Thyroid gland (tissue), 4 donors: ENCODE results near the gene GPR82. TPM values are rescaled to one million over a fixed set of nuclear protein-coding genes. Genes with fewer than 3 reads are reported as not detected.
A peak's percentile ranks its signal among the peaks of the same experiment; 100 is the strongest.

Experiments
- DNase-seq, 2 donors: peaks; one replicate each; pipeline ENCODE4 v3.0.0-alpha.2; 2019
- H3K27ac ChIP-seq, 3 donors: fragments of 200-600 bp; sonication (generic); 1 replicate in 2 of 3; 2 replicates in 1 of 3; pipeline ENCODE4 v1.5.1; 2016 to 2019; ENCODE audit warnings: mild to moderate bottlenecking in 1 of 3, moderate library complexity in 1 of 3
- H3K27me3 ChIP-seq: fragments of 200-600 bp; sonication (generic); one replicate; pipeline ENCODE4 v1.5.1; 2019
- H3K36me3 ChIP-seq, 2 donors: fragments of 200-600 bp; sonication (generic); one replicate each; pipeline ENCODE4 v1.5.1; 2016 to 2019
- H3K4me1 ChIP-seq, 2 donors: fragments of 200-600 bp; sonication (generic); one replicate each; pipeline ENCODE4 v1.5.1; 2017 to 2019
- H3K4me3 ChIP-seq, 3 donors: fragments of 200-600 bp; sonication (generic); replicated peaks in 1 of 3; 1 replicate in 2 of 3; 2 replicates in 1 of 3; pipeline ENCODE4 v1.5.1; 2016; ENCODE audit warnings: mild to moderate bottlenecking in 1 of 3
- H3K9me3 ChIP-seq: fragments of 200-600 bp; sonication (generic); one replicate; pipeline ENCODE4 v1.5.1; 2017
- POLR2A ChIP-seq, 2 donors: fragments of 450-650 bp; IDR thresholded peaks; one replicate each; pipeline ENCODE4 v1.6.1; 2017; ENCODE audit warnings: antibody characterized with exemption in 2 of 2, mild to moderate bottlenecking in 2 of 2, moderate library complexity in 1 of 2
- WGBS, 2 donors: methylation state at CpG; one replicate each; pipeline ENCODE4 v1.1.5; 2017; 5-methylcytosine and 5-hydroxymethylcytosine counted together
- intact Hi-C: fragments of 100-400 bp; cut with DNase I; formaldehyde crosslinking; loops from one replicate; pipeline ENCODE4 v1.15.1; 2023
- total RNA-seq, 4 donors: library from RNA; depleted of rRNA; stranded (reverse); fragments of >200 nt; gene quantifications; one replicate each; pipeline ENCODE4 v1.2.3, GENCODE V29; 2016
- TF ChIP-seq, protein P1 (sequence below), 6 experiments: fragments of 200-600 bp in 3 of 6; fragments of 450-650 bp in 3 of 6; sonication (generic) in 3 of 6; IDR thresholded peaks; one replicate each; pipeline ENCODE4 v1.5.1; 2016 to 2019; ENCODE audit warnings: antibody characterized with exemption in 6 of 6, mild to moderate bottlenecking in 2 of 6, inconsistent platforms in 1 of 6, moderate library complexity in 1 of 6

The GPR82 gene
- total RNA-seq, 4 donors from 2014 or later, result 0.33 to 0.40 TPM; not detected in 2

DNA sequence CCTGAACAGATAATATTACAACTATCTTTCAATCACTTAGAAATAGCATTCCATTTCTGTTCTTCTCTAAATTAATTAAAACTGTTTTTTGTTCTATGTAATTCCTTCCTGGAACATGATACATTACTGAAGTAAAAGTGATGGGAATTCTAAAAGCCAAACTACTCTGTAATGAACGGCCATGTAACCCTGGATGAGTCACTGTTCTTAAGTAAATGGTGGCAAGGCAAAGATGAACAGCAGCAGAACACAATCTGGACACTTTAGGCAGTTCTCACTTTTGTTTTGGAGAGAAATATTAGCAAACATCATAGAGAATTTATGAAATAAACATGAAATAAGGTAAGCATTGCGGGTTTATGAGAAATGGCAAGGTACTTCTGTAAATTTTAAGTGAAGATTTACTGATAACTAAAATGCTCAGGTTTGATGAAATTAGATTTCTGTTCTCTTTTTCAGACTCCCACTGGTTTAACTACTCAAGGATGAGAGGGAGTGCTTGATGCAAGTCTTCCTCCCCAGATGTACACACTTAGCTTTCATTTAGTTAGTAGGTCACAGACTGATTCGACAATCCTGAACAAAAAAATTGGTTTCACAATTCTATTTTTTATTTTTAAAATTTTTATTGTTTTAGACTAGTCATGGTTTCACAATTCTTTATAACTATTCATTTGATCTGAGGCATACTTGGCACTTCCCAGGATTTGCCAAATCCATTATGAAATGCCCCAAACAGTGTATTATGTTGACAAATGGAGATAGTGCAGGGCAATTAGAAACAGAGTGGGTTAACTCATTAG lies 964 bp upstream of the GPR82 start:
- H3K36me3 ChIP-seq, result no peaks in the 10 kb centered on the region
- H3K4me1 ChIP-seq, result no peaks in the 10 kb centered on the region
- no peaks in the 10 kb centered on the region for H3K27me3 ChIP-seq
- no peak overlapping the region for H3K4me3 ChIP-seq
- TF ChIP-seq POLR2A (IDR thresholded peaks at IDR 0.05), result no peak
- TF ChIP-seq, protein P1, sequence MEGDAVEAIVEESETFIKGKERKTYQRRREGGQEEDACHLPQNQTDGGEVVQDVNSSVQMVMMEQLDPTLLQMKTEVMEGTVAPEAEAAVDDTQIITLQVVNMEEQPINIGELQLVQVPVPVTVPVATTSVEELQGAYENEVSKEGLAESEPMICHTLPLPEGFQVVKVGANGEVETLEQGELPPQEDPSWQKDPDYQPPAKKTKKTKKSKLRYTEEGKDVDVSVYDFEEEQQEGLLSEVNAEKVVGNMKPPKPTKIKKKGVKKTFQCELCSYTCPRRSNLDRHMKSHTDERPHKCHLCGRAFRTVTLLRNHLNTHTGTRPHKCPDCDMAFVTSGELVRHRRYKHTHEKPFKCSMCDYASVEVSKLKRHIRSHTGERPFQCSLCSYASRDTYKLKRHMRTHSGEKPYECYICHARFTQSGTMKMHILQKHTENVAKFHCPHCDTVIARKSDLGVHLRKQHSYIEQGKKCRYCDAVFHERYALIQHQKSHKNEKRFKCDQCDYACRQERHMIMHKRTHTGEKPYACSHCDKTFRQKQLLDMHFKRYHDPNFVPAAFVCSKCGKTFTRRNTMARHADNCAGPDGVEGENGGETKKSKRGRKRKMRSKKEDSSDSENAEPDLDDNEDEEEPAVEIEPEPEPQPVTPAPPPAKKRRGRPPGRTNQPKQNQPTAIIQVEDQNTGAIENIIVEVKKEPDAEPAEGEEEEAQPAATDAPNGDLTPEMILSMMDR (IDR thresholded peaks at IDR 0.05), result no peak
- no peak overlapping the region for H3K27ac ChIP-seq
- H3K9me3 ChIP-seq, result no peaks in the 10 kb centered on the region
- intact Hi-C loops, result no loop called here
- no peak for DNase-seq
- 88 to 92% methylated on average over 3 of the region's 3 CpGs for WGBS, 2 donors

- no peak for DNase-seq
- intact Hi-C loops, result no loop called here
- Histone ChIP-seq H3K4me1 (no peaks in the 10 kb centered on the region), H3K4me3 (no peak overlapping the region), H3K27me3 (no peaks in the 10 kb centered on the region), H3K36me3 (no peaks in the 10 kb centered on the region), H3K9me3 (no peaks in the 10 kb centered on the region), H3K27ac (no peak overlapping the region)
- WGBS, 2 donors, result 87 to 94% methylated on average over 3 of the region's 3 CpGs
- no peak for TF ChIP-seq POLR2A (IDR thresholded peaks at IDR 0.05)
- TF ChIP-seq, protein P1 (IDR thresholded peaks at IDR 0.05), result no peak
Measured at GRCh38 chrX:41728125-41728524, 4.1 kb downstream of the GPR82 start.

GRCh38 chrX:41730081-41730480 lies 6.1 kb downstream of the GPR82 start:
- Histone ChIP-seq H3K36me3 (no peaks in the 10 kb centered on the region), H3K4me1 (peaks cover 0 to 13% of the 10 kb centered on the region in 2 donors), H3K4me3 (no peak overlapping the region), H3K9me3 (no peaks in the 10 kb centered on the region), H3K27me3 (no peaks in the 10 kb centered on the region), H3K27ac (no peak overlapping the region)
- TF ChIP-seq, protein P1 (IDR thresholded peaks at IDR 0.05), result no peak
- TF ChIP-seq POLR2A (IDR thresholded peaks at IDR 0.05), result no peak
- 24 to 41% methylated on average over 2 of the region's 2 CpGs for WGBS, 2 donors
- DNase-seq, result no peak
- intact Hi-C loops, result no loop called here

DNA sequence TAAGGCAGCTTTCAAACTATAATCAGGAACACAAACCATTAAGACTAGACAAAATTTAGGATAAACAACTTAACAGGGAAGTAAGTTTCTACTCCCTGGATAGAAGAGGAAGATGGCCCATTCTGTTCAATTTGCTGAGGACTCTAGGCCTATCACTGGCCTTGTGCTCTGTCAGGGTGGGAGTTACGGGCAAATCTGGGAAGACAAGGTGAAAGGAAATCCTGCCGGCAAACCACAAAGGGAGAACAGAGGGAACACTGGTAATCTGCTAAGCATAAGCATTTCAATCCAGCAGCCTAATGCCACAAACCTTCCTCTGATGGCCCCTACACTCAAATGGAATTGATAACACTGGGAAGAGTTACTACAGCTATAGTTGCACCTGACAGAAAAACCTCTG lies 8.3 kb downstream of the GPR82 start:
- Histone ChIP-seq H3K4me1 (peaks cover 0 to 13% of the 10 kb centered on the region in 2 donors), H3K27ac (no peak overlapping the region), H3K36me3 (no peaks in the 10 kb centered on the region), H3K9me3 (no peaks in the 10 kb centered on the region), H3K27me3 (no peaks in the 10 kb centered on the region), H3K4me3 (no peak overlapping the region)
- DNase-seq, result no peak
- intact Hi-C loops, result no loop called here
- 77 to 90% methylated on average over 2 of the region's 2 CpGs for WGBS, 2 donors
- TF ChIP-seq, protein P1 (IDR thresholded peaks at IDR 0.05), result no peak
- TF ChIP-seq POLR2A (IDR thresholded peaks at IDR 0.05), result no peak

GRCh38 chrX:41733939-41734338 lies 10.0 kb downstream of the GPR82 start:
- H3K4me1 ChIP-seq, result peaks cover 0 to 13% of the 10 kb centered on the region in 2 donors
- H3K9me3 ChIP-seq, result no peaks in the 10 kb centered on the region
- 44 to 53% methylated on average over 1 of the region's 1 CpG for WGBS, 2 donors
- intact Hi-C loops, result no loop called here
- no peak overlapping the region for H3K27ac ChIP-seq
- H3K27me3 ChIP-seq, result no peaks in the 10 kb centered on the region
- no peak for TF ChIP-seq POLR2A (IDR thresholded peaks at IDR 0.05)
- TF ChIP-seq, protein P1 (IDR thresholded peaks at IDR 0.05), result no peak
- H3K36me3 ChIP-seq, result no peaks in the 10 kb centered on the region
- H3K4me3 ChIP-seq, result no peak overlapping the region
- peak; percentile 7 to 20 for DNase-seq
